GM12878 (cell line): ENCODE data around the gene KPNA4. TPM values are rescaled to one million over a fixed set of nuclear protein-coding genes. Genes with fewer than 3 reads are reported as not detected.

Source experiments
- ATAC-seq: fragments of 200-7000 bp; cut with Tn5 transposase; 3 replicates; pipeline ENCODE4 v1.9.1; 2020; ENCODE audit warnings: mild to moderate bottlenecking, moderate library complexity
- BruUV-seq: library from RNA; stranded (reverse); fragments of 400-500 nt; replicated peaks from 2 replicates; lab custom pipeline; 2021; lab: Mats Ljungman, UMichigan
- CTCF ChIA-PET: fragments of 300-600 bp; sonication (Branson Sonifier 250); formaldehyde crosslinking; extraction: SDS; loops from one replicate; lab custom pipeline; 2021; ENCODE audit warnings: inconsistent platforms; lab: Yijun Ruan, JAX
- POLR2A ChIA-PET: fragments of 350-600 bp; formaldehyde crosslinking; extraction: SDS; loops from one replicate; lab custom pipeline; 2021; ENCODE audit warnings: inconsistent platforms; lab: Charles Lee
- RAD21 ChIA-PET: fragments of 300-600 bp; sonication (Branson Sonifier 250); formaldehyde crosslinking; loops from one replicate; lab custom pipeline; 2023; ENCODE audit warnings: antibody characterized with exemption; ENCODE audit not compliant: unreplicated experiment; lab: Charles Lee
- SMC1A ChIA-PET: fragments of 300-600 bp; sonication (Branson Sonifier 250); formaldehyde crosslinking; loops from one replicate; lab custom pipeline; 2023; ENCODE audit not compliant: unreplicated experiment, uncharacterized antibody; lab: Charles Lee
- DNase-seq: peaks from one replicate; pipeline ENCODE4 v3.0.0-alpha.2; 2011; ENCODE audit warnings: low read depth, low spot score
- FAIRE-seq: peaks from 3 replicates; lab custom pipeline; 2011; peaks lifted over from hg19 to GRCh38; lab: Jason Lieb, UNC
- H2AFZ ChIP-seq: 2 replicates; pipeline ENCODE4 v1.6.0; 2011; ENCODE audit warnings: low read depth, low read length, control low read depth; ENCODE audit not compliant: control insufficient read depth
- H3K27ac ChIP-seq: 2 replicates; pipeline ENCODE4 v1.5.1; 2011; ENCODE audit warnings: control low read depth; ENCODE audit not compliant: control insufficient read depth, insufficient read depth
- H3K27me3 ChIP-seq, 2 experiments: replicated peaks in 1 of 2; 2 replicates each; pipeline versions ENCODE4 v1.6.0 to v1.6.1; 2011; ENCODE audit warnings: low read length in 1 of 2; ENCODE audit not compliant: control insufficient read depth in 2 of 2, insufficient read depth in 2 of 2
- H3K36me3 ChIP-seq, 2 experiments: 2 replicates each; pipeline ENCODE4 v1.5.1; 2011; ENCODE audit warnings: low read length in 1 of 2; ENCODE audit not compliant: control insufficient read depth in 2 of 2, insufficient read depth in 2 of 2
- H3K4me1 ChIP-seq: 2 replicates; pipeline ENCODE4 v1.6.1; 2011; ENCODE audit warnings: mild to moderate bottlenecking, low read length, moderate library complexity, mixed read lengths; ENCODE audit not compliant: control insufficient read depth, insufficient read depth
- H3K4me2 ChIP-seq: 2 replicates; pipeline ENCODE4 v1.6.0; 2011; ENCODE audit warnings: control low read depth; ENCODE audit not compliant: control insufficient read depth, insufficient read depth
- H3K4me3 ChIP-seq: fragments of 200-600 bp; sonication (generic); 2 replicates; pipeline ENCODE4 v1.5.1; 2016
- H3K79me2 ChIP-seq: 2 replicates; pipeline ENCODE4 v1.6.0; 2011; ENCODE audit warnings: low read length; ENCODE audit not compliant: control insufficient read depth, insufficient read depth
- H3K9ac ChIP-seq: 2 replicates; pipeline ENCODE4 v1.8.0; 2011; ENCODE audit warnings: low read length, control low read depth, mixed read lengths; ENCODE audit not compliant: control insufficient read depth, insufficient read depth
- H3K9me3 ChIP-seq: replicated peaks from 3 replicates; pipeline ENCODE4 v1.5.1; 2011; ENCODE audit warnings: mild to moderate bottlenecking, low read length; ENCODE audit not compliant: control insufficient read depth, insufficient read depth
- H4K20me1 ChIP-seq: 2 replicates; pipeline ENCODE4 v1.6.0; 2011; ENCODE audit not compliant: control insufficient read depth, insufficient read depth
- CBX3 ChIP-seq: fragments of 200-600 bp; sonication (generic); IDR thresholded peaks from 2 replicates; pipeline ENCODE4 v1.6.1; 2016; ENCODE audit warnings: low read depth, borderline replicate concordance
- CHD2 ChIP-seq: IDR thresholded peaks from 2 replicates; pipeline ENCODE4 v1.6.1; 2011; ENCODE audit warnings: low read depth, low read length, improper control_type of control experiment, borderline replicate concordance
- CREB1 ChIP-seq: IDR thresholded peaks from 2 replicates; pipeline ENCODE4 v1.6.1; 2012; ENCODE audit warnings: low read depth, mild to moderate bottlenecking, inconsistent platforms
- CREM ChIP-seq: IDR thresholded peaks from 2 replicates; pipeline ENCODE4 v1.6.1; 2014; ENCODE audit warnings: antibody characterized with exemption, low read depth
- ETV6 ChIP-seq, 2 experiments: fragments of 450-650 bp in 1 of 2; IDR thresholded peaks in 1 of 2; conservative IDR thresholded peaks in 1 of 2; 2 replicates each; pipeline ENCODE4 v1.6.1; 2014; ENCODE audit warnings: antibody characterized with exemption in 1 of 2, borderline replicate concordance in 1 of 2, low read depth in 1 of 2, mild to moderate bottlenecking in 1 of 2, moderate library complexity in 1 of 2
- MEF2A ChIP-seq: IDR thresholded peaks from 2 replicates; pipeline ENCODE4 v1.6.1; 2011; ENCODE audit warnings: low read depth, mild to moderate bottlenecking, low read length, moderate library complexity; ENCODE audit not compliant: insufficient read depth
- MXI1 ChIP-seq: fragments of 150-350 bp; IDR thresholded peaks from 2 replicates; pipeline ENCODE4 v1.6.1; 2011; ENCODE audit warnings: low read depth, mild to moderate bottlenecking, inconsistent platforms, low read length, improper control_type of control experiment
- NRF1 ChIP-seq: conservative IDR thresholded peaks from 2 replicates; pipeline ENCODE4 v1.6.1; 2011; ENCODE audit warnings: mild to moderate bottlenecking, low read depth, low read length, improper control_type of control experiment
- PAX8 ChIP-seq: fragments of 450-650 bp; IDR thresholded peaks from 2 replicates; pipeline ENCODE4 v1.6.1; 2017; ENCODE audit warnings: mild to moderate bottlenecking, moderate library complexity
- POLR2AphosphoS2 ChIP-seq: IDR thresholded peaks from 2 replicates; pipeline ENCODE4 v1.6.1; 2011; ENCODE audit warnings: low read depth, mild to moderate bottlenecking, low read length, improper control_type of control experiment, moderate library complexity
- SMAD5 ChIP-seq: IDR thresholded peaks from 2 replicates; pipeline ENCODE4 v1.6.1; 2016; ENCODE audit warnings: antibody characterized with exemption, low read depth
- TCF3 ChIP-seq: IDR thresholded peaks from 2 replicates; pipeline ENCODE4 v1.6.1; 2012; ENCODE audit warnings: low read depth, mild to moderate bottlenecking, low read length, borderline replicate concordance; ENCODE audit not compliant: insufficient read depth
- WGBS: methylation state at CpG from one replicate; pipeline ENCODE4 v1.1.6; 2016; ENCODE audit warnings: low lambda C conversion rate; ENCODE audit not compliant: insufficient replicate concordance, insufficient coverage; ENCODE audit errors: missing lambda C conversion rate; 5-methylcytosine and 5-hydroxymethylcytosine counted together
- in situ Hi-C: fragments of 300-500 bp; cut with MboI; formaldehyde crosslinking; loops from 9 replicates; pipeline ENCODE4 v1.14.3; 2018; ENCODE audit warnings: mixed read lengths
- intact Hi-C: fragments of 100-400 bp; cut with micrococcal nuclease; formaldehyde crosslinking; loops from one replicate; pipeline ENCODE4 v1.14.2; 2022; ENCODE audit not compliant: unreplicated experiment
- polyA plus RNA-seq, 11 experiments: library from polyadenylated mRNA; depleted of rRNA in 4 of 11; unstranded in 6 of 11; stranded (reverse) in 5 of 11; fragments of >200 nt; fragmentation: Nextera tagmentation in 4 of 11; fragmentation: Illumina TruSeq in 1 of 11; extraction: Ambion mirVana in 4 of 11; extraction: Trizol in 1 of 11; gene quantifications; 1 replicate in 1 of 11; 2 replicates in 10 of 11; pipeline versions ENCODE4 v1.2.1 to v1.2.3, GENCODE V29; 2011 to 2016; ENCODE audit warnings: inconsistent platforms in 2 of 11, missing spikeins in 2 of 11, low read depth in 1 of 11
- total RNA-seq, 4 experiments: library from RNA; depleted of rRNA in 3 of 4; stranded (reverse); fragments of >200 nt in 3 of 4; fragmentation: Illumina TruSeq in 1 of 4; extraction: Trizol in 1 of 4; gene quantifications; 2 replicates each; pipeline versions ENCODE4 v1.2.1 to v1.2.3, GENCODE V29; 2013 to 2021

KPNA4 gene
- total and polyA plus RNA-seq, 10 of the 15 experiments (the other 5 are each of a cell fraction or from before 2014, with no cell fraction given), result 9.9 to 40.6 (median 18.1) TPM

DNA sequence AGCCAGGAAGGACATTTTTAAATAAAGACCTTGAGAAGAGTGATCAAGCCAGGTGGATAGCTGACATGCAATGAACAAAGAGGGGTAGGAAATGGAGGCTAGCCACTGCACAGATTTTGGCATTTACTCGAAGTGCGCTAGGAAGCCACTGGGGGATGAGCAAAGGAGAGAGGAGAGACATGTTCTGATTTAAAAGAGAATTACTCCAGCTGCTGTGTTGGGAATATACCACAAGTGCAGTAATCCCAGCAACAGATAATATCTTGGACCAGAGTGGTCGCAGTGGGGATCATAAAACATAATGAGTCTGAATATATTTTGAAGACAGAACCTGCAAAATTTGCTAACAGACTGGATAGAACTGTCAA, 19.9 kb downstream of the KPNA4 start:
- no peak overlapping the region for H3K4me2 ChIP-seq
- ChIA-PET RAD21 (interaction anchor here (1.0 kb wide), 1 partner anchor 18 kb away, joined by 5 read pairs; no protein-coding TSS in a partner anchor), SMC1A (interaction anchor here (0.9 to 1.3 kb wide), 2 partner anchors 10 to 19 kb away, joined by 3 read pairs; no protein-coding TSS in a partner anchor)
- no peak overlapping the region for H3K9ac ChIP-seq
- peaks cover 25% of the 10 kb centered on the region for H3K4me1 ChIP-seq
- DNase-seq (no peak), FAIRE-seq (no peak)
- no peaks in the 10 kb centered on the region for H3K27me3 ChIP-seq
- H3K4me3 ChIP-seq, result no peak overlapping the region
- H2AFZ ChIP-seq, result no peak overlapping the region
- 0 out of 2 replicates have a peak overlapping the region, but pooled peaks have one; percentile 14 for H3K27ac ChIP-seq
- intact Hi-C loops, result no loop called here
- peaks cover 3% of the 10 kb centered on the region for H3K9me3 ChIP-seq
- H4K20me1 ChIP-seq, result no peaks in the 10 kb centered on the region
- peaks cover 0 to 5% of the 10 kb centered on the region in 2 experiments; a peak in 1 of 4 replicates for H3K36me3 ChIP-seq
- TF ChIP-seq MEF2A (no peak), CREB1 (no peak), PAX8 (no peak), POLR2AphosphoS2 (no peak), ETV6 (conservative IDR thresholded peaks at IDR 0.05 in 1 of 2, IDR thresholded peaks at IDR 0.05 in 1 of 2; ENCODE audit: borderline replicate concordance in 1 of 2, low read depth in 1 of 2) (no peak), SMAD5 (no peak), CBX3 (no peak), CHD2 (no peak), CREM (no peak), NRF1 (no peak), TCF3 (no peak), MXI1 (no peak)
- TF ChIP-seq, all 136 proteins: peak for 0
- no TSS peak for BruUV-seq
- H3K79me2 ChIP-seq, result peaks cover 77% of the 10 kb centered on the region
- in situ Hi-C loops, result no loop called here
- 0 out of 3 replicates have a peak, but pooled peaks have one; percentile 7 for ATAC-seq
- CTCF ChIA-PET, result interaction anchor here (1.4 kb wide), 1 partner anchor 9 kb away, joined by 10 read pairs; no protein-coding TSS in a partner anchor
- 100% methylated on average over 3 of the region's 3 CpGs for WGBS
- POLR2A ChIA-PET, result interaction anchor here (1.6 kb wide), 1 partner anchor 8 kb away, joined by 6 read pairs; no protein-coding TSS in a partner anchor
